Measurements from ENCODE around the gene NPBWR2. TPM values are rescaled to one million over a fixed set of nuclear protein-coding genes. Genes with fewer than 3 reads are reported as not detected.

NPBWR2 gene
- total and polyA plus RNA-seq, 2 donors: 0.02 TPM; not detected in 1

GRCh38 chr20:64101731-64102621 is 5.4 kb downstream of the NPBWR2 start:
- 6% methylated on average over 64 of the region's 64 CpGs for WGBS
- Histone ChIP-seq H3K4me3 (ENCODE audit: low read length in 2 of 2) (peak overlapping the region in 1 of 2 donors; percentile 38), H3K27ac (ENCODE audit: low read depth in 1 of 2, low read length in 1 of 2) (no peak overlapping the region), H3K27me3 (ENCODE audit: control insufficient read depth in 2 of 2, insufficient read depth in 1 of 2, low read length in 1 of 2) (peaks cover 22 to 51% of the 10 kb centered on the region in 2 donors), H3K36me3 (ENCODE audit: control insufficient read depth in 2 of 2, insufficient read depth in 2 of 2, low read length in 1 of 2) (no peaks in the 10 kb centered on the region), H3K4me1 (ENCODE audit: control insufficient read depth in 2 of 2, insufficient read depth in 2 of 2, low read length in 2 of 2) (peaks cover 0 to 17% of the 10 kb centered on the region in 2 donors), H3K9me3 (ENCODE audit: control insufficient read depth in 2 of 2, insufficient read depth in 1 of 2, low read length in 1 of 2) (no peaks in the 10 kb centered on the region)
- DNase-seq (ENCODE audit: low read depth in 6 of 9, low spot score in 9 of 9): peak in 4 of 9 donors; percentile 62 to 81 (median 72)

- no peak for DNase-seq (ENCODE audit: low read depth in 6 of 9, low spot score in 9 of 9)
- H3K27me3 ChIP-seq (ENCODE audit: control insufficient read depth in 2 of 2, insufficient read depth in 1 of 2, low read length in 1 of 2): peaks cover 22 to 48% of the 10 kb centered on the region in 2 donors
- WGBS: 93% methylated on average over 9 of the region's 9 CpGs
These were observed 6.2 kb downstream of the NPBWR2 start for GRCh38 chr20:64100946-64101688.

GRCh38 chr20:64100566-64100888 is 6.8 kb downstream of the NPBWR2 start:
- H3K36me3 ChIP-seq (ENCODE audit: control insufficient read depth in 2 of 2, insufficient read depth in 2 of 2, low read length in 1 of 2): no peaks in the 10 kb centered on the region
- WGBS: 89% methylated on average over 4 of the region's 4 CpGs
- H3K27me3 ChIP-seq (ENCODE audit: control insufficient read depth in 2 of 2, insufficient read depth in 1 of 2, low read length in 1 of 2): peaks cover 22 to 46% of the 10 kb centered on the region in 2 donors
- DNase-seq (ENCODE audit: low read depth in 6 of 9, low spot score in 9 of 9): no peak
- H3K4me1 ChIP-seq (ENCODE audit: control insufficient read depth in 2 of 2, insufficient read depth in 2 of 2, low read length in 2 of 2): peaks cover 0 to 16% of the 10 kb centered on the region in 2 donors
- no peaks in the 10 kb centered on the region for H3K9me3 ChIP-seq (ENCODE audit: control insufficient read depth in 2 of 2, insufficient read depth in 1 of 2, low read length in 1 of 2)
- no peak overlapping the region for H3K4me3 ChIP-seq (ENCODE audit: low read length in 2 of 2)
- H3K27ac ChIP-seq (ENCODE audit: low read depth in 1 of 2, low read length in 1 of 2): no peak overlapping the region

More at GRCh38 chr20:64100946-64101688, 6.2 kb downstream of the NPBWR2 start:
- H3K9me3 ChIP-seq (ENCODE audit: control insufficient read depth in 2 of 2, insufficient read depth in 1 of 2, low read length in 1 of 2): no peaks in the 10 kb centered on the region
- no peaks in the 10 kb centered on the region for H3K36me3 ChIP-seq (ENCODE audit: control insufficient read depth in 2 of 2, insufficient read depth in 2 of 2, low read length in 1 of 2)
- no peak overlapping the region for H3K27ac ChIP-seq (ENCODE audit: low read depth in 1 of 2, low read length in 1 of 2)
- peaks cover 0 to 16% of the 10 kb centered on the region in 2 donors for H3K4me1 ChIP-seq (ENCODE audit: control insufficient read depth in 2 of 2, insufficient read depth in 2 of 2, low read length in 2 of 2)
- H3K4me3 ChIP-seq (ENCODE audit: low read length in 2 of 2): no peak overlapping the region

GRCh38 chr20:64099880-64100565 is 7.3 kb downstream of the NPBWR2 start:
- Histone ChIP-seq H3K4me1 (ENCODE audit: control insufficient read depth in 2 of 2, insufficient read depth in 2 of 2, low read length in 2 of 2) (peaks cover 0 to 16% of the 10 kb centered on the region in 2 donors), H3K27ac (ENCODE audit: low read depth in 1 of 2, low read length in 1 of 2) (no peak overlapping the region), H3K27me3 (ENCODE audit: control insufficient read depth in 2 of 2, insufficient read depth in 1 of 2, low read length in 1 of 2) (peaks cover 22 to 44% of the 10 kb centered on the region in 2 donors), H3K9me3 (ENCODE audit: control insufficient read depth in 2 of 2, insufficient read depth in 1 of 2, low read length in 1 of 2) (no peaks in the 10 kb centered on the region), H3K4me3 (ENCODE audit: low read length in 2 of 2) (no peak overlapping the region), H3K36me3 (ENCODE audit: control insufficient read depth in 2 of 2, insufficient read depth in 2 of 2, low read length in 1 of 2) (no peaks in the 10 kb centered on the region)
- WGBS: 85% methylated on average over 14 of the region's 14 CpGs
- DNase-seq (ENCODE audit: low read depth in 6 of 9, low spot score in 9 of 9): peak in 1 of 9 donors; percentile 33

GRCh38 chr20:64099086-64099786 is 8.1 kb downstream of the NPBWR2 start:
- Histone ChIP-seq H3K36me3 (ENCODE audit: control insufficient read depth in 2 of 2, insufficient read depth in 2 of 2, low read length in 1 of 2) (no peaks in the 10 kb centered on the region), H3K27me3 (ENCODE audit: control insufficient read depth in 2 of 2, insufficient read depth in 1 of 2, low read length in 1 of 2) (peaks cover 22 to 43% of the 10 kb centered on the region in 2 donors), H3K4me1 (ENCODE audit: control insufficient read depth in 2 of 2, insufficient read depth in 2 of 2, low read length in 2 of 2) (peaks cover 0 to 16% of the 10 kb centered on the region in 2 donors), H3K27ac (ENCODE audit: low read depth in 1 of 2, low read length in 1 of 2) (no peak overlapping the region), H3K4me3 (ENCODE audit: low read length in 2 of 2) (no peak overlapping the region), H3K9me3 (ENCODE audit: control insufficient read depth in 2 of 2, insufficient read depth in 1 of 2, low read length in 1 of 2) (no peaks in the 10 kb centered on the region)
- WGBS: 95% methylated on average over 21 of the region's 21 CpGs
- no peak for DNase-seq (ENCODE audit: low read depth in 6 of 9, low spot score in 9 of 9)

GRCh38 chr20:64098471-64099013 is 8.8 kb downstream of the NPBWR2 start:
- Histone ChIP-seq H3K27me3 (ENCODE audit: control insufficient read depth in 2 of 2, insufficient read depth in 1 of 2, low read length in 1 of 2) (peaks cover 19 to 36% of the 10 kb centered on the region in 2 donors), H3K4me1 (ENCODE audit: control insufficient read depth in 2 of 2, insufficient read depth in 2 of 2, low read length in 2 of 2) (peaks cover 0 to 16% of the 10 kb centered on the region in 2 donors), H3K4me3 (ENCODE audit: low read length in 2 of 2) (no peak overlapping the region), H3K36me3 (ENCODE audit: control insufficient read depth in 2 of 2, insufficient read depth in 2 of 2, low read length in 1 of 2) (no peaks in the 10 kb centered on the region), H3K27ac (ENCODE audit: low read depth in 1 of 2, low read length in 1 of 2) (no peak overlapping the region), H3K9me3 (ENCODE audit: control insufficient read depth in 2 of 2, insufficient read depth in 1 of 2, low read length in 1 of 2) (no peaks in the 10 kb centered on the region)
- WGBS: 97% methylated on average over 28 of the region's 28 CpGs
- no peak for DNase-seq (ENCODE audit: low read depth in 6 of 9, low spot score in 9 of 9)

GRCh38 chr20:64096535-64096934 is 10.8 kb downstream of the NPBWR2 start:
- no peak for DNase-seq (ENCODE audit: low read depth in 6 of 9, low spot score in 9 of 9)
- H3K27ac ChIP-seq (ENCODE audit: low read depth in 1 of 2, low read length in 1 of 2): no peak overlapping the region
- H3K36me3 ChIP-seq (ENCODE audit: control insufficient read depth in 2 of 2, insufficient read depth in 2 of 2, low read length in 1 of 2): no peaks in the 10 kb centered on the region
- WGBS: 81% methylated on average over 6 of the region's 6 CpGs
- H3K4me1 ChIP-seq (ENCODE audit: control insufficient read depth in 2 of 2, insufficient read depth in 2 of 2, low read length in 2 of 2): peaks cover 0 to 12% of the 10 kb centered on the region in 2 donors
- H3K4me3 ChIP-seq (ENCODE audit: low read length in 2 of 2): no peak overlapping the region
- H3K27me3 ChIP-seq (ENCODE audit: control insufficient read depth in 2 of 2, insufficient read depth in 1 of 2, low read length in 1 of 2): peaks cover 4 to 22% of the 10 kb centered on the region in 2 donors
- H3K9me3 ChIP-seq (ENCODE audit: control insufficient read depth in 2 of 2, insufficient read depth in 1 of 2, low read length in 1 of 2): no peaks in the 10 kb centered on the region

GRCh38 chr20:64095927-64096326 is 11.4 kb downstream of the NPBWR2 start:
- no peak overlapping the region for H3K4me3 ChIP-seq (ENCODE audit: low read length in 2 of 2)
- no peaks in the 10 kb centered on the region for H3K36me3 ChIP-seq (ENCODE audit: control insufficient read depth in 2 of 2, insufficient read depth in 2 of 2, low read length in 1 of 2)
- peaks cover 0 to 11% of the 10 kb centered on the region in 2 donors for H3K4me1 ChIP-seq (ENCODE audit: control insufficient read depth in 2 of 2, insufficient read depth in 2 of 2, low read length in 2 of 2)
- H3K27ac ChIP-seq (ENCODE audit: low read depth in 1 of 2, low read length in 1 of 2): no peak overlapping the region
- 93% methylated on average over 11 of the region's 11 CpGs for WGBS
- no peak for DNase-seq (ENCODE audit: low read depth in 6 of 9, low spot score in 9 of 9)
- H3K9me3 ChIP-seq (ENCODE audit: control insufficient read depth in 2 of 2, insufficient read depth in 1 of 2, low read length in 1 of 2): no peaks in the 10 kb centered on the region
- H3K27me3 ChIP-seq (ENCODE audit: control insufficient read depth in 2 of 2, insufficient read depth in 1 of 2, low read length in 1 of 2): peaks cover 3 to 16% of the 10 kb centered on the region in 2 donors
